Peyer's patch (tissue), 4 donors: Measurements from ENCODE around the gene ATP1A2. TPM values are rescaled to one million over a fixed set of nuclear protein-coding genes. Genes with fewer than 3 reads are reported as not detected.
A peak's percentile ranks its signal among the peaks of the same experiment; 100 is the strongest.
"Not testable (repeated sequence)": the region's sequence is repeated elsewhere in the genome, so short reads cannot be mapped to it uniquely, and the experiment has no call there.

Experiments used
- DNase-seq, 3 donors: peaks; one replicate each; pipeline ENCODE4 v3.0.0-alpha.2; 2017 to 2019
- H3K27ac ChIP-seq, 4 donors: fragments of 200-600 bp; sonication (generic); one replicate each; pipeline ENCODE4 v1.5.1; 2016 to 2019
- H3K27me3 ChIP-seq, 2 donors: fragments of 200-600 bp; sonication (generic); one replicate each; pipeline ENCODE4 v1.5.1; 2019
- H3K36me3 ChIP-seq, 3 donors: fragments of 200-600 bp; sonication (generic); one replicate each; pipeline ENCODE4 v1.5.1; 2016 to 2019
- H3K4me1 ChIP-seq, 4 donors: fragments of 200-600 bp; sonication (generic); one replicate each; pipeline ENCODE4 v1.5.1; 2016 to 2019
- H3K4me3 ChIP-seq, 4 donors: fragments of 200-600 bp; sonication (generic); 1 replicate in 3 of 4; 2 replicates in 1 of 4; pipeline ENCODE4 v1.5.1; 2016 to 2019; ENCODE audit warnings: mild to moderate bottlenecking in 1 of 4
- H3K9me3 ChIP-seq, 4 donors: fragments of 200-600 bp; sonication (generic); one replicate each; pipeline ENCODE4 v1.5.1; 2016 to 2019; ENCODE audit warnings: mild to moderate bottlenecking in 1 of 4
- CTCF ChIP-seq, 6 experiments: fragments of 450-650 bp in 4 of 6; fragments of 200-600 bp in 2 of 6; sonication (generic) in 1 of 6; IDR thresholded peaks; one replicate each; pipeline ENCODE4 v1.5.1; 2017 to 2019; ENCODE audit warnings: antibody characterized with exemption in 6 of 6, mild to moderate bottlenecking in 3 of 6, moderate library complexity in 1 of 6
- POLR2A ChIP-seq, 2 donors: fragments of 450-650 bp; IDR thresholded peaks; one replicate each; pipeline ENCODE4 v1.5.1; 2017; ENCODE audit warnings: antibody characterized with exemption in 2 of 2, mild to moderate bottlenecking in 2 of 2, moderate library complexity in 2 of 2
- total RNA-seq, 4 donors: library from RNA; depleted of rRNA; stranded (reverse); fragments of >200 nt; gene quantifications; one replicate each; pipeline ENCODE4 v1.1.0, GENCODE V29; 2016

The ATP1A2 gene
- total RNA-seq, 4 donors from 2014 or later, result 2.3 to 7.4 (median 6.0) TPM

GRCh38 chr1:160105155-160105554 is 10.4 kb upstream of the ATP1A2 start:
- no peaks in the 10 kb centered on the region for H3K27me3 ChIP-seq
- no peak overlapping the region for H3K27ac ChIP-seq
- H3K4me1 ChIP-seq, result peaks cover 0 to 13% (median 4%) of the 10 kb centered on the region in 4 donors
- H3K4me3 ChIP-seq, result no peak overlapping the region
- H3K9me3 ChIP-seq, result no peaks in the 10 kb centered on the region
- no peak for DNase-seq
- no peaks in the 10 kb centered on the region for H3K36me3 ChIP-seq
- TF ChIP-seq CTCF (IDR thresholded peaks at IDR 0.05), result no peak
- TF ChIP-seq POLR2A (IDR thresholded peaks at IDR 0.05), result no peak

DNA sequence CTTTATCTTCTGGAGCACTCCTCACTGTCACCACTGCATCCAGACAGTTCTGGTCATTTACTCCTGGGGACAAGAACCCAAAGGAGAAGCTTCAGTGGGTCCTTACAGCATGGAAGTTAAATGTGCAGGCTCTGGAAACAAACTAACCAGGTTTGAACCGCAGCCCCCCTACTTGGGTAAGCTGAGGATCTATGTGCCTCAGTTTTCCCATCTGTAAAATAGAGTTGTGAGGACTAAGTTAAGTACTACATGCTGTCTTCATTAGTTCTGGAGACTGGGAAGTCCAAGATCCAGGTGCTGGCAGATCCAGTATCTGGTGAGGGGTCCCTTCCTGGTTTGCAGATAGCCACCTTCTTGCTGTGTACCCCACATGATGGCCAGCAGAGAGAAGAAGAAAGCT is 8.0 kb upstream of the ATP1A2 start:
- DNase-seq, result no peak
- H3K9me3 ChIP-seq, result no peaks in the 10 kb centered on the region
- no peak overlapping the region for H3K27ac ChIP-seq
- TF ChIP-seq CTCF (IDR thresholded peaks at IDR 0.05) (no peak), POLR2A (IDR thresholded peaks at IDR 0.05) (no peak)
- H3K4me3 ChIP-seq, result no peak overlapping the region
- H3K27me3 ChIP-seq, result no peaks in the 10 kb centered on the region
- H3K4me1 ChIP-seq, result peaks cover 0 to 4% (median 0%) of the 10 kb centered on the region in 4 donors
- H3K36me3 ChIP-seq, result no peaks in the 10 kb centered on the region

DNA sequence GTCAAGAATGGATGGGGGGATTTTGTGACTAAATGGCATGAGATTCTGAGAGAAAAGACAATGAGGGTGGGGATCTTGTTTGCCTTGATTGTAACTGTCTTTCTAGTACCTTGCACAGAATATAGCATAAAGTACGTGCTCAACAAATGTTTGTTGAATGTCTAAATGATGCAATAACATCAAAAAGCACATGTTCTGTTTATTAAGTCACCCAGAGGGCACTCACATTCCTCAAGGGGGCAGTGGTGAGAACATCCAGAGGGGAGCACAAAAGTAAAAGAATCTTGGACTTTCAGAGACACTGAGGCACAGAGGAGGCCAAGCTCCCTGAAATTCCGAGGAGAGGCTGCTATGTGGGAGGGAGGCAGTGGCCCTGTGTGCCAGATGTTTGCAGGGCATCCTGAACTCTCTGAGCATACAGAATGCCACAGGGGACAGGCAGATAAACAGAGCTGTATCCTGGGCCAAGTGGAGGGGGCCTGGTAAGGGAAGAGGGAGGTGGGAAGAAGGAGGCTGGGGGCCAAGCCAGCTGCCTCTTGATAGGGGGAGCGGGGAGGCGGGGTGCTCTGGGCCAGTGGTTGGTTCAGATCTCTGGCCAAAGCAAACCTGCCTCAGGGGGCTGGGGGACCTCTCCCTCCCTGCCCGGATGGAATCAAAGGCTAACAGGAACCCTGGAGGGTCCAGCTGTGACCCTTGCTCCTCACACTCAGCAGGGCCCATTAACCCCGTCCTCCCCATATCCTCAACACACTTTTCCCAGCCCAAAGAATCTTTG is 6.5 kb upstream of the ATP1A2 start:
- Histone ChIP-seq H3K36me3 (no peaks in the 10 kb centered on the region), H3K4me3 (no peak overlapping the region), H3K9me3 (no peaks in the 10 kb centered on the region), H3K27ac (no peak overlapping the region), H3K27me3 (no peaks in the 10 kb centered on the region), H3K4me1 (no peaks in the 10 kb centered on the region)
- peak in 1 of 3 donors; percentile 27 for DNase-seq
- TF ChIP-seq POLR2A (IDR thresholded peaks at IDR 0.05), result no peak
- peak in 4 of 6 experiments; percentile 18 to 45 (median 36) for TF ChIP-seq CTCF (IDR thresholded peaks at IDR 0.05)

DNA sequence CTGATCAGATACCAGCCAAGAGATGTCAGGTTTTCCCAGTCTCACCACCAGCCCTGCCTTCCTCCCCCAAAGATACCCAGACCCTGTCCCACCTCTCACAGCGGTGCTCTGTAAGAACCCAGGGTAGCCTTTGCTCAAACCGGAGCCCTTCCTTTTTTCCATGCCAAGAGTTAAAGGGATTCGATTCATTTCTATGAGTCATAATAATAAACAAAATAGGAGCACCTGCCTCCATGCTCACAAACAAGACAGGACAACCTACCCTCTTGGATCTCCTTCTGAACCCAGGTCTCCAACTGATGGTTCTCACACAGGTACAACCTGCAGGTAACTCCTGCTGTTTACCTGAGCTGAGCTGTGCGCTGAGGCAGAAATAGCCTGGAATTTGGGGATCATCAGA is 5.9 kb upstream of the ATP1A2 start:
- H3K4me1 ChIP-seq, result no peaks in the 10 kb centered on the region
- no peak overlapping the region for H3K4me3 ChIP-seq
- H3K36me3 ChIP-seq, result no peaks in the 10 kb centered on the region
- no peak for DNase-seq
- H3K27ac ChIP-seq, result no peak overlapping the region
- H3K9me3 ChIP-seq, result no peaks in the 10 kb centered on the region
- no peaks in the 10 kb centered on the region for H3K27me3 ChIP-seq
- TF ChIP-seq POLR2A (IDR thresholded peaks at IDR 0.05), result no peak
- TF ChIP-seq CTCF (IDR thresholded peaks at IDR 0.05), result no peak

DNA sequence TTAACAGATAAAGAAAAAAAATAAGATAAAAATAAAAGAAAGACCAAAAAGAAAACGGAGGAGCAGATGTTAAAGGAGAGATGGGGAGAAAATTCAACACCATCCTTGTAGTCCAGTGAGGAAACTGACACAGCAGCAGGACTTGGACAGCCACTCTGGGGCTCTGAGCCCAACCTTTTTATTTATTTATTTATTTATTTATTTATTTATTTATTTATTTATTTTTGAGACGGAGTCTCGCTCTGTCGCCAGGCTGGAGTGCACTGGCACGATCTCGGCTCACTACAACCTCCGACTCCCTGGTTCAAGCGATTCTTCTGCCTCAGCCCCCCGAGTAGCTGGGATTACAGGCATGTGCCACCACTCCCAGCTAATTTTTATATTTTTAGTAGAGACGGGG is 4.1 kb upstream of the ATP1A2 start:
- not testable (repeated sequence) for H3K9me3 ChIP-seq, H3K4me1 ChIP-seq, H3K27me3 ChIP-seq, H3K27ac ChIP-seq, H3K4me3 ChIP-seq, DNase-seq, H3K36me3 ChIP-seq

DNA sequence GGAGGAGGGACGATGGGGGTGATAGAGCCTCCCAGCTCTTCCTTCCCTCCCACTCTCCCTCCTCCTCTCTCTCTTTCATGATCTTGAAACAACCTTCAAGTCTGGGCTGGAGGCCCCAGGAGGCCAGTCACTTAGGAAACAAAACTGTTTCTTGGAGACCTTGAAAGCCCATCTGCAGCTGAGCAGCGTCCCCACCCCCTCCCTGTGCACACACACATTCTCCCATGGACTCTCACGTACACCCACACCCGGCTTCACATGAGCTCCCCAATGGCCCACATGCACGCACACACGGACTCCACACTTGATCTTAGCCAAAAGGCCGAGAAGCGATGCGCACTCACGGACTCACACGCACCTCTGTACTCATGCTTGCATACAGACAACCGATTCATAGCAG is 3.2 kb upstream of the ATP1A2 start:
- H3K27me3 ChIP-seq, result no peaks in the 10 kb centered on the region
- no peak overlapping the region for H3K4me3 ChIP-seq
- no peak overlapping the region for H3K27ac ChIP-seq
- H3K36me3 ChIP-seq, result no peaks in the 10 kb centered on the region
- no peak for DNase-seq
- no peak for TF ChIP-seq POLR2A (IDR thresholded peaks at IDR 0.05)
- TF ChIP-seq CTCF (IDR thresholded peaks at IDR 0.05), result no peak
- H3K4me1 ChIP-seq, result no peaks in the 10 kb centered on the region
- no peaks in the 10 kb centered on the region for H3K9me3 ChIP-seq
